Muscle of back (tissue), 13 donors: Measurements from ENCODE around the gene CTDNEP1. TPM values are rescaled to one million over a fixed set of nuclear protein-coding genes. Genes with fewer than 3 reads are reported as not detected.

ENCODE experiments used
- DNase-seq, 3 donors: peaks; one replicate each; pipeline versions ENCODE4 v3.0.0 to v3.0.0-alpha.2; 2013
- long read RNA-seq, 9 donors: transcript quantifications; one replicate each; lab custom pipeline, GENCODE V29; 2026
- polyA plus RNA-seq, 10 donors: library from polyadenylated mRNA; unstranded; fragments of 120-200 nt; gene quantifications; one replicate each; pipeline ENCODE4 v1.2.1, GENCODE V29; 2013; ENCODE audit not compliant: insufficient read length in 10 of 10

CTDNEP1 gene
- 100 to 1,000 TPM; 153 to 190 (median 180) TPM for polyA plus RNA-seq
- long read RNA-seq, donor 1, transcript CTDNEP1-210 (8 exons, 1,708 nt): major isoform, 47 of 74 reads
- long read RNA-seq, donor 1, partial matches to known transcripts: 17 of 74 reads
- long read RNA-seq, donor 1, other reads (novel, unspliced or antisense): 5 of 74 reads
- long read RNA-seq, donor 2, transcript CTDNEP1-210 (8 exons, 1,708 nt): major isoform, 33 of 46 reads
- long read RNA-seq, donor 2, partial matches to known transcripts: 11 of 46 reads
- long read RNA-seq, donor 2, other reads (novel, unspliced or antisense): 0 of 46 reads
- long read RNA-seq, donor 3: 0 reads
- long read RNA-seq, donor 4, transcript CTDNEP1-210 (8 exons, 1,708 nt): major isoform, 32 of 43 reads
- long read RNA-seq, donor 4, partial matches to known transcripts: 10 of 43 reads
- long read RNA-seq, donor 4, other reads (novel, unspliced or antisense): 0 of 43 reads
- long read RNA-seq, donor 5, transcript CTDNEP1-210 (8 exons, 1,708 nt): major isoform, 46 of 124 reads
- long read RNA-seq, donor 5, partial matches to known transcripts: 75 of 124 reads
- long read RNA-seq, donor 5, other reads (novel, unspliced or antisense): 0 of 124 reads
- long read RNA-seq, donor 6, transcript CTDNEP1-204 (2 exons, 393 nt): minor isoform, 6 of 85 reads
- long read RNA-seq, donor 6, transcript CTDNEP1-210 (8 exons, 1,708 nt): major isoform, 57 of 85 reads
- long read RNA-seq, donor 6, partial matches to known transcripts: 22 of 85 reads
- long read RNA-seq, donor 6, other reads (novel, unspliced or antisense): 0 of 85 reads
- long read RNA-seq, donor 7, transcript CTDNEP1-210 (8 exons, 1,708 nt): major isoform, 30 of 31 reads
- long read RNA-seq, donor 7, partial matches to known transcripts: 0 of 31 reads
- long read RNA-seq, donor 7, other reads (novel, unspliced or antisense): 0 of 31 reads
- long read RNA-seq, donor 8, transcript CTDNEP1-210 (8 exons, 1,708 nt): major isoform, 23 of 23 reads
- long read RNA-seq, donor 8, partial matches to known transcripts: 0 of 23 reads
- long read RNA-seq, donor 8, other reads (novel, unspliced or antisense): 0 of 23 reads
- long read RNA-seq, donor 9, partial matches to known transcripts: 0 of 4 reads
- long read RNA-seq, donor 9, other reads (novel, unspliced or antisense): 0 of 4 reads

DNA sequence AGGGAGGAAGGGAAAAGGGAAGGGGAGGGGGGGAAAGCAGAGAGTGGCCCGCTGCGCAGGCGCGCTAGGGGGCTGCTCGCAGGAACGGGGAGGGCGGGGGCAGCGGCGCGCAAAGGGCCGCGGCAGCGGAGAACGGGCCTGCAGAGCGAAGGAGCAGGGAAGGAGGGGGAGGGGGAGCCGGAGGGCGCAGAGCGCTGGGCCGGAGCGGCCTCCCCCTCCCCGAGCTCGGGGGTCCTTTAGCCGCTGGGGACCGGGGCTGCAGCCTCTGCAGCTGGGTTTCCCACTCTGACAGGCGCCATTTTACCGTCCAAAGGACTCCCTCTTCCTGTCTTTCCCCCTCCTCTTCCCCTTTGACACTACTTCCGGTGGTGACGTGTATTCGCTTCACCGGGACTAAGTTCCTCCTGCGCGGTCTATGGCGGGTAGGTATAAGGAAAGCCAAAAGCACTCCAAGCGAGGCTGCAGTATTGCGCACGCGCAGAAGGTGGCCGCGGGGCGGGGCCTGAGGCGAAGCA is at the start of gene CTDNEP1:
CTDNEP1 (minus strand) TSS at position 74 of the 515 bp plus-strand sequence. CDS start 438 bp downstream, outside the sequence.
- peak; percentile 100 for DNase-seq

DNA sequence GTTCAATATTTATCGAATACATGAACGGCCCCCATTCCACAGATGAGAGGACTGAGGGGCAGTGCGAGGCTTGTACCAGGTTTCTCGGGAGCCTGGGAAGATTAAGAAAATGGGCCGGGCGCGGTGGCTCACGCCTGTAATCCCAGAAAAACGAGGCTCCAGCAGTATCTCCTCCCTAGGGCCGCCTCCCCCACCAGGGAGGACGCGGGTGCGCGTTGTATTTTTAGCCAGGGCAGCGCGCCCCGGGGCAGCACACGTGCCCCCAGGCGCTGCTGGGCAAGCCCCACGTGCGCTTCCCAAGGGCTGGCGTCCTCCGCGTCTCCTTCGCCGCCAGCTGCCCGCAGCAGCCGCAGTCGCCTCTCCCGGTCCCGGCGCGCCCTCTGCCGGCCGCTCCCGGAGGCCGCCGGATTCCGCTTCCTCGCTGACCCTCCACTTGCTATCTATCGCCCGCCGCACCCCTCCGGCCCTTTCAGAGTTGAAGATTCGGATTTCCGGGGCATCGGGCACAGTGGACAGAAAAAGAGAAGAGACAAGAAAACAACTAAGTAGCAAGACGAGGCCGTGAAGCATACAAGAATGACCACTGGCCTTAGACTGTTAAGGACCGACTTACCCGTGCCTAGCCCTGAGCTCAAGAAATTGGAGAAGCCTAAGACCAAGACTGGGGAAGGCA is 44.8 kb upstream of the CTDNEP1 start:
- DNase-seq: peak; percentile 74 to 91 (median 81)

DNA sequence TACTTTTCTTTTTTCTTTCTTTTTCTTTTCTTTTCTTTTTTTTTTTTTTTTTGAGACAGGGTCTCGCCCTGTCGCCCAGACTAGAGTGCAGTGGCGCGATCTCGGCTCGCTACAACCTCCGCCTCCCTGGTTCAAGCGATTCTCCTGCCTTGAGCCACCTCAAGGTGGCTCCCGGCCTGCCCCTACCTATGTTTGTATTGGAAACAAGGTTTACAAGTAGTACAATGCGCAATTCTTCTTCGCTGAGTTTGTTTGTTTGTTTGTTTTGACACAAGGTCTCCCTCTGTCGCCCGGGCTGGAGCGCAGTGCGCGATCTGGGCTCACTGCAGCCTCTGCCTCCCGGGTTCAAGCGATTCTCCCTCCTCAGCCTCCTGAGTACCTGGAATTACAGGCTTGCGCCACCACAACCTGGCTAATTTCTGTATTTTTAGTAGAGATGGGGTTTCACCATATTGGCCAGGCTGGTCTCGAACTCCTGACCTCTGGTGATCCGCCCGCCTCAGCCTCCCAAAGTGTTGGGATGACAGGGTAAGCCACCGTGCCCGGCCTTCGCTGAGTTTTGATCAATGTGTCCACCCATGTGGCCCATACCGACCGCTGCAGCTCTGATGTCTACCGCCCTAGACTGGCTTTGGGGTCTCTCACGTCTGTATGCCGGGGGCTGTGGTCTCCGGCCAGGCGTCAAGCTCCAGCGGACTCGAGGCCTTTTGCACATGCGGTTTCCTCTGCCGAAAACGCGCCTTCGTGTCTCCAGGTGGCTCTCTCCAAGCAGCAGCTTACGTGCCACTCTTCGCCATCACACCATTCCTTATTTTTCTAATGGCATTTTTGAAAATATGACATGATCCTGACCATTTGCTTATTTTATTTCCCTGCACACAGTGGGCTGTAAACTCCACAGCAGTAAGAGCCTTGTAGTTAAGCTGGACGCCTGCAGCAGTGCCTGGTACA is 44.0 kb upstream of the CTDNEP1 start:
- DNase-seq: no peak

DNA sequence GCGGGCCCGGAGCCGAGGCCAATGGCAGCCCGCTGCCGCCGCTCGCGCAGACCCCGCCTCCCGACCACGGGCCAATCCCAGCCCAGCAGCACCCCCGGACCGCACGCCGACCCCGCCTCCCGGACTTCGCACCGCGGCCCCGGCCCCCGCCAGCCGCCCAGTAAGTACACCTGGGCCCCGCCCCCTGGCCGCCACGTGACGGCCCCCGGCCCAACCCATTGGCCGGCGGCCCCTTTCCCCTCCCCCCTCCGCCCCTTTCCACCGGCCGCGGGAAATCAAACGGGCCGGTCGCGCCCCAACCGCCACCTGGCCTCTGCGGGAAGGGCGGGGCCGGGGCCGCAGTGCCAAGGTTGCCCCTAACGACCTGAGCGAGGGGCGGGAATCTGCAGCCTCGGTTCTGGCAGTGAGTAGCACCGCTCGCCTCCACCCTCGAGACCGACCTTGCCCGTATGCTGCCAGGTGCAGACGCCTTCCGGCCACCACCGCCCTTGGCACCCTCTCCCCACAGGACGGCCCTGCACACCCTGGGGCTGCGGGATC is 43.1 kb upstream of the CTDNEP1 start, which contains the start of gene YBX2:
YBX2 (minus strand) TSS at position 26 of the 540 bp plus-strand sequence. CDS start 139 bp downstream, outside the sequence.
- peak in 1 of 3 donors; percentile 57 for DNase-seq

DNA sequence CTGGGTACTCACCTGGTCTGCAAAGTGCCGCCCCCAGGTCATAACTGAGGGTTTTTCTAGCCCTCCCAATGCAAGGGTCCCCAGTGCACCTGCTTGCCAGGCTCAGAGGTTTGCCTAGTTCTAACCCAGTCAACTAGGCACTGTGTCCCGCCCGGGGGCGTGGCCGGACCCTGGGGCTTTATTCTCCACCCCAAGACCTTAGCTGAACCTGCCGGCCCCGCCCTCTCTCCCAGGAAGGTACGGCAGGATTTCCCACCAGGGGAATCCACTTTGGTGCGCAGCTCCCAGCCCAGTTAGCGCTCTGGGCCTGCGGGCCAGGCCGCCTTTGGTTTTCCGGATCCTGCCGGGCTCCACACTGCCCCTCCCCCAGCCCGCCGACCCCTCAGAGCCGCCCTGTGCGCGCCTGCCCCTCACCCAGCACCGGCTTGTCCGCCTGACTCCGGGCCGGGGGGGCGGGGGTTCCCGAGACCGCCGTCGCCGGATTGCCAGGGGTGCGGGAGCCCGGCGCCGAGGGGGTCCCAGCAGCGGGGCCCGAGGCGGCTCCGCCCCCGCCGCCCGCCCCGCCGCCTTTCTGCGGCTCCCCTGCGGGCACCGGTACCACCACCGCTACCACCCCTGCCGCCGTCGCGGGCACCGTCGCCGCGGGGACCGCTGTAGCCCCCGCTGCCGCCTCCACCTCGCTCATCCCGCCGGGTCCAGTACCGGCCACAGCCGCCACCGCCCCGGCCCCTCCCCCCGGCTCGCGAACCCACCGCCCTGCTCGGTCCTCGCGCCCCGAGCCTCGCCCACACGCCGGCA is 42.5 kb upstream of the CTDNEP1 start:
- no peak for DNase-seq

DNA sequence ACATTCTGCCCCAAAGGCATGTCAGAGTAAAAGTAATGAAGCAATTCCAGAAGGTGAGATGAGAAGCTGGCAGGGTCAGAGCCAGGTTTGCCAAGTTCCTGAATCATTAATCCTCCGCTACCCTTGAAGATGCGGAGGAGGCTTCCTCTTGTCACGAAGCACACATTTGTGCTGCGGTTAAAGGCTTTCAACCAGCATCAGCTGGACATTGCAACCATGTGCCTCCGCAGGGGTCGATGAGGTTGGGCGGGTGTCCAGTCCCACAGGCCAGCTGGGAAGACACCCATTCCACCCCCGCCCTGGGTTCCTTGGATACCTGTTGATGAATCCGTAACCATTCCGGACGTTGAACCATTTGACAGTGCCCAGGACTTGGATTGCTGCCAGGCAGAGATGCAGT is 41.6 kb upstream of the CTDNEP1 start:
- DNase-seq: no peak

DNA sequence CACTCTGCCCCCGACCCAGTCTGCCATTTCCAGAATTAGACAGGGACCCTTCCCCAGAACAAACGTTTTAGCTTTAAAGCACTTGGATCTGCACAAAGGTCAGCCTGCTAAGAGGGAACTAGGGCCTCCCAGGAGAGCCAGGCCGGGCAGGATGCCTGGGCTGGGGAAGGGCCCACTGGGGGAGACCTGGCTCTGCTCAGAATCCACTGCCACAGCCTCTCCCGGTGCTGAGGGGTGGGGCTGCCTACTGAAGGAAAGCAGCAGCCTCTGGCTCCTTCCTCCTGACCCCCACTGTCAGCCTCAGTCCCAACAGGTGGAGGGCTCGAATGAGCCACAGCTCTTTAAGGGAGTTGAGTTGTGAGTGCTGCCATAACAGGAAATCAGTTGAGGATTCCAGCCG is 41.2 kb upstream of the CTDNEP1 start:
- peak in 1 of 3 donors; percentile 24 for DNase-seq

DNA sequence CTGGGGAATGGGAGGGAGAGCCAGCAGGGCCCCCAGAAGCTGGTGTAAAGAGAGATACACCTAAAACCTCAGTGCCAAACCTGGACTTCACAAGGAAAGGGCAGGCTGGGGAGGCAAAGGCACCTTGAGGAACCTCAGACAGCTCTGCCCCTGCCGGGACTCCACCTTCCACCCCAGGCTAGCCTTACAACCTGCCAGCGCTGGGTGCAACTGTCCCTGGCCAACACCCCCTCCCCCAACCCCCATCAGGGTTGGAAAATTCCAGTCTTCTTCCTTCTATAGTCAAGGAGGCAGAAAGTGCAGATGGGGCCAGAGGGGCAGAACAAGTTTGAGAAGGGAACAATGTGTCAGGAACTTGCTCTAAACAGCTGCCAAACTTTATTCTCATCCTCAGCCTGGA is 40.7 kb upstream of the CTDNEP1 start:
- DNase-seq: no peak

DNA sequence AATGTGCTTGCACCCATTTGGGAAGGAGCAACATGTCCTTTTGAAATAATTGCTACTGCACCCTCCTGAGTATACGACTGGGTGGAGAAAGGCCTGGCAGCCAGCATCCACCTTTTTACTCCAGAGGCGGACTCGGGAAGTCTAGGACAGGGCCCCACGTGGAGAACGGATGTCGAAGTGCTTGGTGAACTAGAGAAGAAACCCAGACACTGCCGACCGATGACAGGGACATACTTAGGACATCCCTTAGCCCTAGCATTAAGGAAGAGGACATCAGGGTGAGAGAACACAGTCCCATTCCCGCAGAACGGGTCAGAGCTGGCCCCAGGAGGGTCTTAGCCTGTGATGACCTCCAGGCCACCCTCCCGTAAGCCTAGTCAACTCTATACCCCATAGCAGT is 39.2 kb upstream of the CTDNEP1 start:
- no peak for DNase-seq

DNA sequence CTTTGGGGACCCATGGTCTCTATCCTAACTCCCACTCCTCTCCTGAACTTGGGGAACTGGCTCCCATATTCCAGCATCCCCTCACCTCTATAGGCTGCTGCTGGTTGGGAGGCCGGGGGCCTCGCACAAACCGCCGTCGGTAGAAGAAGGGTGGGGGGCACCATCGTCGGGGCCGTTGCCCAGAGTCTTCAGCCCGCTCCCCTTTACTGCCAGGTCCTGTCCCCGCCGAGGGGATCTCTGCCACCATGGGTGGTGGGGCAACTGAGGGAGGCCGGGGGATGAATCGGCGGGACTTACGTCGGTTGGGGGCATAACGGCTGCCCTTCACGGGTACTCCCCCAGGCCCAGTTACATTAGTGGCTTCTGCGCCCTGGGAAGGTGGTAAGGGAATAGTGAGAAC is 38.6 kb upstream of the CTDNEP1 start:
- no peak for DNase-seq

DNA sequence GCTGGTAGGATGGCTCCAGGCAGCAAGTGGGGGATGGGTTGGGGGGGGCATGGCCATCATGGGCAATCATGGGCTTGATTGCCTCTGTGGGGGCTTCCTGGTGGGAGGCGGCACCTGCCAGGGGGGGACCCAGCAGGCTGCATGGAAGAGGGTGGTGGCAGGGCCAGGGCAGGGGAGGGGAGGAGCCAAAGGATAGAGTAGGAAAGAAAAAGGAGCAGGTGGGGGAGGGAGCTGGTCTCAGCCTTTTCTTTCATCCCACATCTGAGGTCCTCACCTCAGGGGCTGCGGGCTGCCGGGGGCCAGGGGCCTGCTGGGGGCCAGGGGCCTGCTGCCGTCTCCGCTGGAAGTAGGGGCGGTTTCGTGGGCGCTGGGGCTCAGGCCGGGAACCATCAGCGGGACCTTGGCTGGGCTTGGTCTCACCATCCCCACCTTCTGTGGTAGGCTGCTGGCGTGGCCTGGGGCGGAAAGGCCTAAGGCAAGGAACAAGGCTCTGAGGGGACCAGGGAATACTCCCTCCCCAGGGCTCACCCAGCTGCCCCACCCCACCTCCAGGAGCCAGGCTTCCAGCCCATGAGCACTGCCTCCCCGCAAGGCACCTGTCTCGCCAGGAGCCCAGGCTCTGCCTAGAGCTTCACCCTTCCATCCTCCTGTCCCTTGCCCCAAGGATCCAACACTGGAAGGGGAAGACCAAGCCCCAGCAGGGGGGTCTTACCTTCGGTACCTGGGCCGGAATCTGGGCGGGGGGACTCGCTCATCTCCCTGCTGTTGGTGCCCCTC is 37.9 kb upstream of the CTDNEP1 start:
- no peak for DNase-seq

DNA sequence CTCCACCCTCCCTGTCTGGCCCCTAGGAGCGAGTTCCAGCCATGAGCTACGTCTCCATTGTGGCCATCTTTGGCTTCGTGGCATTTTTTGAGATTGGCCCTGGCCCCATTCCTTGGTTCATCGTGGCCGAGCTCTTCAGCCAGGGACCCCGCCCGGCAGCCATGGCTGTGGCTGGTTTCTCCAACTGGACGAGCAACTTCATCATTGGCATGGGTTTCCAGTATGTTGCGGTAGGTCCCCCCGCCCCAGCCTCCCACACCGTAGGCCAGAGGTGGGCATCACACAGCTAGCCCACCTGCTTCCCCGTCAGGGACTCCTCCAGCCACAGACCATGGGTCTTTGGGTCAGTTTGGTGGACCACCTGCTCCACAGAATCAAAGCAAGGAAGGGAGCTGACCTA is 34.1 kb upstream of the CTDNEP1 start:
- no peak for DNase-seq

DNA sequence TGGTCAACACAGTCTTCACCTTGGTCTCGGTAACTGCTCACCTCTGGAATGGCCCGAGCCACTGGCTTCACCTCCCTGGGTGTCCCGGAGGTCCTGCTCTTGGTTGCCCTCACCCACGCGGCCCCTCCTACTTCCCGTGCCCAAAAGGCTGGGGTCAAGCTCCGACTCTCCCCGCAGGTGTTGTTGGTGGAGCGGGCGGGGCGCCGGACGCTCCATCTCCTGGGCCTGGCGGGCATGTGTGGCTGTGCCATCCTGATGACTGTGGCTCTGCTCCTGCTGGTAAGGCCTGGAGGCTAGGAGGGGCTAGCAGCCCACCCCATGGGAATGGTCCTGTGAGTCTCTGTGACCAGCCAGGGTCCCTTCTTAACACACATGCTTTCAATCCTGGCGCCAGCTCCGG is 33.4 kb upstream of the CTDNEP1 start:
- DNase-seq: no peak

DNA sequence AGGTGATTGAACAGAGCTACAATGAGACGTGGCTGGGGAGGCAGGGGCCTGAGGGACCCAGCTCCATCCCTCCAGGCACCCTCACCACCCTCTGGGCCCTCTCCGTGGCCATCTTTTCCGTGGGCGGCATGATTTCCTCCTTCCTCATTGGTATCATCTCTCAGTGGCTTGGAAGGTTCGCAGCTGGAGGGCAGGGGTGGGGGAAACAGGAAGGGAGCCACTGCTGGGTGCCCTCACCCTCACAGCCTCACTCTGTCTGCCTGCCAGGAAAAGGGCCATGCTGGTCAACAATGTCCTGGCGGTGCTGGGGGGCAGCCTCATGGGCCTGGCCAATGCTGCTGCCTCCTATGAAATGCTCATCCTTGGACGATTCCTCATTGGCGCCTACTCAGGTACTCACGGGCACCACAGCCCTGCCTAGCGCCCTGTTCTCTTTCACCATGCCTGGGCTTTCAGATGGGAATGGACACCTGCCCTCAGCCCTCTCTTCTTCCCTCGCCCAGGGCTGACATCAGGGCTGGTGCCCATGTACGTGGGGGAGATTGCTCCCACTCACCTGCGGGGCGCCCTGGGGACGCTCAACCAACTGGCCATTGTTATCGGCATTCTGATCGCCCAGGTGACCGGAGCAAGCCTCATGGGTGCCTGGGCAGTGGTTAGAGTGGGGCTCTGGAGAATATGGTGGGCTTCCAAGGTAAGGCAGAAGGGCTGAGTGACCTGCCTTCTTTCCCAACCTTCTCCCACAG is 32.1 kb upstream of the CTDNEP1 start:
- no peak for DNase-seq

DNA sequence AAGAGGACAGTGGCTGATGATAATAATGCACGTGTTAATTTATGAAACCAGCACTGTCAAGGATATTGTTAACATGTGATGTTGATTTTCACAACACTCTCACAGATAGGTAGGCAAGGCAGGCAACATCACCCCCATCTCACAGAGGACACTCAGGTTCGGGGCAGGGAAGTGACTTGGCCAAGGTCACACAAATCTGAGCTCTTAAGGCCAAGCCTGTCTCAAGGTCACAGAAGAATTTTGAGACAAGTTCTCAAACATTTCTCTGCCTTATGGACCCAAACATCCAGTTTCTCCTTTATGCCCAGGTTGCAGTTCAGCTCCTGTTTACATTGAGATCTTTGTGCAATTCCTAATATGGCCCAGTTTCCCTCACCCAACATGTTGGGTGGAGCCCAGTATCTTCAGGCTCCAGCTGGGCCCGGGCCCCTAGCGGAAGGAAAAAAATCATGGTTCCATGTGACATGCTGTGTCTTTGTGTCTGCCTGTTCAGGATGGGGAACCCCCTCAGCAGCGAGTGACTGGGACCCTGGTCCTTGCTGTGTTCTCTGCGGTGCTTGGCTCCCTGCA is 31.3 kb upstream of the CTDNEP1 start:
- no peak for DNase-seq

DNA sequence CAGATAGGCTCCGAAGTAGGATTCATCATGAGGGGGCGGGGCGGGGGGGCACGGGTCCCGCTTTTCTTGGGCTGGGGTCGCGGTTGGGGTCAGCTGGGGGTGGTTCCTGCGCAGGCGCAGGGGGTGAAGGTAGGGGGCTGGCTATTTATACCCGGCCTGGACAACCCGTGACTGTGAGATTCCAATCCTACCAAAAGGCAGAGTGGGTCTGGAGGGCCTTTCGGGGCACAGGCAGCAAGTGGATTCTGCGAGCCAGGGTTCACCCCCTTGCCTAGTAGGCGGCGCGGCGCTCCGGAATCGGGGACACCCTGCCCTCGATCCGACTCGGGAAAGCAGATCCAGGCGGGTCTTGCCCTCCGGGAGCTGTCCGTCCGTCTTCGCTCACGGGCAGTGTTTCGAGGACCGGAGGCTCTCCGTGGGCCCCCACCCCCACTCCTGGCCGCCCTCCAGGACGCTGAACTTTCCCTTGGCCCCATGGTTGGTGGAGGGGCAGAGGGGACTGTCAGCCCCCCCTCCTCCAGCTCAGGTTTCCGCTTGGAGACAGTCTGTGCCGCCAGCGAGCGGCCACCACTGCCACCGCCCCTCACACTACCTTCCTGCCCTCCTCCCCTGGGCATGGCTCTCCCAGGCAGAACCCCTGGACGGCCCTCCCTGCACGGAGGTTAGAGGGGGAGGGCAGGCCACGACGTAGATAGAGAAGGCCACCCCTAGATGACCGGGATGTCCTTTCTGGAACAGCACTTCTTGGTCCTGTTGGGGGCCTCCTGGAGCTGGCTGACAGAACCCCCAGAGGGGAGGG is 30.6 kb upstream of the CTDNEP1 start:
- DNase-seq: peak in 2 of 3 donors; percentile 40 to 53
